ENCODE data around the gene LDB2.

Gene LDB2

DNA sequence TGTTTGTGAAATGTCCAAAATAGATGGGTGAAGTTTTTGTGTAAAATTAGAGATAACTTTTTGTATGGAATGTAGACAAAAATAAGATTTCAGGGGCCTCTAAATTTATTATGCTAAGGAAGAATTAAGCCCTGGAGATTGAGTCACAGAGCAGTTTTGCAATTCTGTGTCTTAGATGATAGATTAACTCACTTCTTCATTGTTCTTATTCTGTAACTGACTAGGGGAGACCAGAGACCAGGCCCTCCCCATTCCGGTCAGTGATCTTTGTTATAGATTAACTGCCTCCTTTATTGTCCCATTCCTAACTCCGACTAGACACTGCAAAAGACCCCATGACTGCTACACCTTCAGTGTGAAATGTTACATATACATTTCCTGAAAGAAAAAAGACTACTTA, 433.8 kb downstream of the LDB2 start:
- no peak for DNase-seq

DNA sequence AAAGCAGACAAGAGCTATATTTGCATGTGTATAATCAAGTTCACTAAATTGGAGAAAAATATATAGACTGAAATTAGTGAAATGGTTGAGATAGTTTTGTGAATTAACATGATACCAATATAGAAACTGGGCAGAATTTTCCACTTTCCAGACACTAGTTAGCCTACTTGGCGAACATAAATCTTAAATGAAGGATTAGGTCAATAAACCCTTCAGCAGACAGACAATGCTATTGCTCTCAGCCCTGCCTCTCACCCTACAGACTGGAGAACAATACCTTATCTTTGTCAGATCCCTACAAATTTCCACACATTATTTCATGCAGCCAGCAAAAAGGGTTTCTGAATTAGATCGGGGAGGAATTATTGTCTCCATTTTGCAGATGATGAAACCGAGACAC, 435.8 kb downstream of the LDB2 start:
- DNase-seq, result no peak

DNA sequence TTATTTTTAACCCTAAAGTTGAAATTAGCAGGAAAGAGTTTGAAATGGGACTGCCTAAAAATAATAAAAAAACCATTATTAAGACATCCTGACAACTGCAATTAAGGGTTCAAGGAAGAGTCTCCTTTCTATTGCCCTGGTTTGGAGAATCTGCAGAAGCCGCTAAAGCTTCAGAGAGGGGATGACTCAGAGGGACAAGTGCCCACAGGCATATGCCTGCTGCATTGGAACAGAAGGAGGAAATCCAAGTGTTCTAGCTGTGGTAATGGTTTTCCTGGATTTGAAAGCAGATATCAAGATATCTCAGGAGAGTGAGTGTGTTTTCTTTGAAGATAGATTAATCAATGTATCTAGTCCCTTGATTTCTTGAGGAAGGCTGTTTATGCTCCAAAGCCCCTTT, 437.1 kb downstream of the LDB2 start:
- DNase-seq, result no peak

DNA sequence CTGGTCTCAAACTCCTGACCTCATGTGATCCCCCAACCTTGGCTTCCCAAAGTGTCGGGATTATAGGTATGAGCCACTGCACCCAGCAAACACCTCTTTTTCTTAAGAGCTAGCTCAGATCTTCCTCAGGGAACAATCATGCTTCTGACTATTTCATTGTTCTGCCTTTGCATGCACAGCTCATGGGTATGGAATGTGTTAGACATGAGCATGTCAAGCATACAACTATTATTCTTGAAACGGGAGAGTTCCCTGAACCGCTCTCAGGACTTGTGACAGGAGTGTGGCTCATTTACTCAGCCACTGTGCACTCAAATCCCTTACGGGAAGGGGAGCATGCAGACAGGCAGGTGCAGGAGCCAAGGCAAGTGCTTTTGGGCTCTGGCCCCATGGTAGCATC, 440.5 kb downstream of the LDB2 start:
- DNase-seq, result no peak

Measured in NCI-H226 (cell line).